ENCODE results near the gene HEPHL1.

GRCh38 chr11:94134651-94135512 is 113.7 kb downstream of the HEPHL1 start:
- TF ChIP-seq POLR2AphosphoS5 (IDR thresholded peaks at IDR 0.05) (peak in 1 of 3 donors; percentile 33), POLR2A (IDR thresholded peaks at IDR 0.05) (no peak)
- TF ChIP-seq, protein P1, sequence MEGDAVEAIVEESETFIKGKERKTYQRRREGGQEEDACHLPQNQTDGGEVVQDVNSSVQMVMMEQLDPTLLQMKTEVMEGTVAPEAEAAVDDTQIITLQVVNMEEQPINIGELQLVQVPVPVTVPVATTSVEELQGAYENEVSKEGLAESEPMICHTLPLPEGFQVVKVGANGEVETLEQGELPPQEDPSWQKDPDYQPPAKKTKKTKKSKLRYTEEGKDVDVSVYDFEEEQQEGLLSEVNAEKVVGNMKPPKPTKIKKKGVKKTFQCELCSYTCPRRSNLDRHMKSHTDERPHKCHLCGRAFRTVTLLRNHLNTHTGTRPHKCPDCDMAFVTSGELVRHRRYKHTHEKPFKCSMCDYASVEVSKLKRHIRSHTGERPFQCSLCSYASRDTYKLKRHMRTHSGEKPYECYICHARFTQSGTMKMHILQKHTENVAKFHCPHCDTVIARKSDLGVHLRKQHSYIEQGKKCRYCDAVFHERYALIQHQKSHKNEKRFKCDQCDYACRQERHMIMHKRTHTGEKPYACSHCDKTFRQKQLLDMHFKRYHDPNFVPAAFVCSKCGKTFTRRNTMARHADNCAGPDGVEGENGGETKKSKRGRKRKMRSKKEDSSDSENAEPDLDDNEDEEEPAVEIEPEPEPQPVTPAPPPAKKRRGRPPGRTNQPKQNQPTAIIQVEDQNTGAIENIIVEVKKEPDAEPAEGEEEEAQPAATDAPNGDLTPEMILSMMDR (IDR thresholded peaks at IDR 0.05): no peak
